Sigmoid colon (tissue), 7 donors: ENCODE measurements around the gene ANKMY1. TPM values are rescaled to one million over a fixed set of nuclear protein-coding genes. Genes with fewer than 3 reads are reported as not detected.
A peak's percentile ranks its signal among the peaks of the same experiment; 100 is the strongest.

Experiments
- DNase-seq: peaks from one replicate; pipeline ENCODE4 v3.0.0-alpha.2; 2019
- H3K27ac ChIP-seq, 4 donors: fragments of 200-600 bp; sonication (generic); one replicate each; pipeline ENCODE4 v1.5.1; 2016 to 2019; ENCODE audit warnings: mild to moderate bottlenecking in 1 of 4
- H3K27me3 ChIP-seq, 3 donors: fragments of 200-600 bp; sonication (generic); one replicate each; pipeline ENCODE4 v1.5.1; 2019; ENCODE audit warnings: mild to moderate bottlenecking in 1 of 3
- H3K36me3 ChIP-seq, 4 donors: fragments of 200-600 bp; sonication (generic); one replicate each; pipeline ENCODE4 v1.5.1; 2016 to 2019
- H3K4me1 ChIP-seq, 4 donors: fragments of 200-600 bp; sonication (generic); one replicate each; pipeline ENCODE4 v1.5.1; 2017 to 2019
- H3K4me3 ChIP-seq, 4 donors: fragments of 200-600 bp; sonication (generic); one replicate each; pipeline ENCODE4 v1.5.1; 2017 to 2019; ENCODE audit warnings: mild to moderate bottlenecking in 2 of 4, moderate library complexity in 1 of 4
- H3K9me3 ChIP-seq, 4 donors: fragments of 200-600 bp in 3 of 4; sonication (generic) in 3 of 4; one replicate each; pipeline versions ENCODE4 v1.5.1 to v1.6.1; 2013 to 2019
- CTCF ChIP-seq, 4 experiments: fragments of 450-650 bp in 3 of 4; fragments of 200-600 bp in 1 of 4; IDR thresholded peaks; one replicate each; pipeline ENCODE4 v1.5.1; 2016 to 2019; ENCODE audit warnings: antibody characterized with exemption in 4 of 4, mild to moderate bottlenecking in 3 of 4, moderate library complexity in 2 of 4
- EP300 ChIP-seq, 4 donors: sonication (generic); formaldehyde crosslinking; IDR thresholded peaks; one replicate each; pipeline ENCODE4 v1.6.1; 2017; ENCODE audit warnings: antibody characterized with exemption in 4 of 4
- POLR2A ChIP-seq, 2 donors: fragments of 450-650 bp; IDR thresholded peaks; one replicate each; pipeline ENCODE4 v1.6.1; 2016; ENCODE audit warnings: antibody characterized with exemption in 2 of 2, mild to moderate bottlenecking in 2 of 2, moderate library complexity in 2 of 2
- POLR2AphosphoS5 ChIP-seq, 4 donors: sonication (generic); formaldehyde crosslinking; IDR thresholded peaks; one replicate each; pipeline ENCODE4 v1.6.1; 2017; ENCODE audit warnings: antibody characterized with exemption in 4 of 4
- WGBS, 2 donors: extraction: QIAGEN DNeasy Blood & Tissue Kit; methylation state at CpG; one replicate each; pipeline ENCODE4 v1.1.7; 2013; 5-methylcytosine and 5-hydroxymethylcytosine counted together
- intact Hi-C: fragments of 100-400 bp; cut with DNase I; formaldehyde crosslinking; loops from one replicate; pipeline ENCODE4 v1.15.1; 2023
- polyA plus RNA-seq, 3 donors: library from polyadenylated mRNA; stranded (reverse); fragments of 200-250 nt; gene quantifications; one replicate each; pipeline ENCODE4 v1.2.3, GENCODE V29; 2013
- total RNA-seq, 4 donors: library from RNA; depleted of rRNA; stranded (reverse); fragments of >200 nt; gene quantifications; one replicate each; pipeline ENCODE4 v1.1.0, GENCODE V29; 2016
- donor health status: healthy with polysubstance abuse.
- donor health status: Bipolar disorder and iron deficiency.
- donor health status: healthy.

Gene ANKMY1
- total and polyA plus RNA-seq, 7 donors = 3.6 to 14.0 (median 8.9) TPM

GRCh38 chr2:240597419-240598181 is 39.8 kb upstream of the ANKMY1 start:
- Histone ChIP-seq H3K4me1 (peaks cover 0 to 41% (median 27%) of the 10 kb centered on the region in 4 donors), H3K27me3 (no peaks in the 10 kb centered on the region), H3K36me3 (peaks cover 0 to 30% (median 18%) of the 10 kb centered on the region in 4 donors), H3K4me3 (no peak overlapping the region), H3K27ac (peak overlapping the region in 1 of 4 donors; percentile 51), H3K9me3 (no peaks in the 10 kb centered on the region)
- intact Hi-C loops = loop anchor here (5.0 kb wide), 1 partner anchor 40 kb away; the partner anchor contains the start of gene ANKMY1
- WGBS, 2 donors = 93 to 96% methylated on average over 22 of the region's 22 CpGs
- TF ChIP-seq EP300 (IDR thresholded peaks at IDR 0.05) (no peak), POLR2A (IDR thresholded peaks at IDR 0.05) (no peak), POLR2AphosphoS5 (IDR thresholded peaks at IDR 0.05) (no peak), CTCF (IDR thresholded peaks at IDR 0.05) (no peak)
- DNase-seq = peak; percentile 59

GRCh38 chr2:240597054-240597418 is 39.2 kb upstream of the ANKMY1 start:
- WGBS, 2 donors = 95 to 96% methylated on average over 10 of the region's 10 CpGs
- Histone ChIP-seq H3K9me3 (no peaks in the 10 kb centered on the region), H3K27me3 (no peaks in the 10 kb centered on the region), H3K27ac (peak overlapping the region in 2 of 4 donors; percentile 10 to 51), H3K36me3 (peaks cover 0 to 35% (median 20%) of the 10 kb centered on the region in 4 donors), H3K4me3 (no peak overlapping the region), H3K4me1 (peaks cover 0 to 41% (median 27%) of the 10 kb centered on the region in 4 donors)
- intact Hi-C loops = loop anchor here (5.0 kb wide), 1 partner anchor 40 kb away; the partner anchor contains the start of gene ANKMY1
- DNase-seq = peak; percentile 62
- TF ChIP-seq CTCF (IDR thresholded peaks at IDR 0.05) (no peak), POLR2A (IDR thresholded peaks at IDR 0.05) (no peak), POLR2AphosphoS5 (IDR thresholded peaks at IDR 0.05) (no peak), EP300 (IDR thresholded peaks at IDR 0.05) (no peak)

GRCh38 chr2:240596491-240596931 is 38.7 kb upstream of the ANKMY1 start:
- intact Hi-C loops = loop anchor here (5.0 kb wide), 1 partner anchor 39 kb away; the partner anchor contains the start of gene ANKMY1
- TF ChIP-seq POLR2AphosphoS5 (IDR thresholded peaks at IDR 0.05) (peak in 2 of 4 donors; percentile 15 to 45), CTCF (IDR thresholded peaks at IDR 0.05) (no peak), POLR2A (IDR thresholded peaks at IDR 0.05) (no peak), EP300 (IDR thresholded peaks at IDR 0.05) (no peak)
- peaks cover 0 to 41% (median 27%) of the 10 kb centered on the region in 4 donors for H3K4me1 ChIP-seq
- DNase-seq = peak; percentile 91
- 87 to 93% methylated on average over 23 of the region's 23 CpGs for WGBS, 2 donors
- H3K9me3 ChIP-seq = no peaks in the 10 kb centered on the region
- H3K27me3 ChIP-seq = no peaks in the 10 kb centered on the region
- H3K36me3 ChIP-seq = peaks cover 0 to 41% (median 22%) of the 10 kb centered on the region in 4 donors
- peak overlapping the region in 1 of 4 donors; percentile 7 for H3K4me3 ChIP-seq
- peak overlapping the region in 3 of 4 donors; percentile 28 to 51 (median 37) for H3K27ac ChIP-seq

GRCh38 chr2:240596080-240596460 is 38.3 kb upstream of the ANKMY1 start:
- peaks cover 0 to 45% (median 26%) of the 10 kb centered on the region in 4 donors for H3K36me3 ChIP-seq
- intact Hi-C loops = loop anchor here (5.0 kb wide), 1 partner anchor 39 kb away; the partner anchor contains the start of gene ANKMY1
- DNase-seq = no peak
- 95 to 96% methylated on average over 17 of the region's 17 CpGs for whole genome bisulfite sequencing, 2 donors
- H3K9me3 ChIP-seq = no peaks in the 10 kb centered on the region
- H3K27ac ChIP-seq = peak overlapping the region in 3 of 4 donors; percentile 28 to 51 (median 37)
- H3K4me1 ChIP-seq = peaks cover 0 to 41% (median 27%) of the 10 kb centered on the region in 4 donors
- H3K27me3 ChIP-seq = no peaks in the 10 kb centered on the region
- TF ChIP-seq EP300 (IDR thresholded peaks at IDR 0.05) = no peak
- TF ChIP-seq POLR2A (IDR thresholded peaks at IDR 0.05) = no peak
- TF ChIP-seq POLR2AphosphoS5 (IDR thresholded peaks at IDR 0.05) = no peak
- no peak for TF ChIP-seq CTCF (IDR thresholded peaks at IDR 0.05)
- H3K4me3 ChIP-seq = peak overlapping the region in 1 of 4 donors; percentile 7
